Measurements from ENCODE around the gene PPIC. TPM values are rescaled to one million over a fixed set of nuclear protein-coding genes. Genes with fewer than 3 reads are reported as not detected.
"Not testable (repeated sequence)": the region's sequence is repeated elsewhere in the genome, so short reads cannot be mapped to it uniquely, and the experiment has no call there.

Gene PPIC
- total RNA-seq, 2 donors from 2014 or later, result 79.8 to 86.0 TPM

DNA sequence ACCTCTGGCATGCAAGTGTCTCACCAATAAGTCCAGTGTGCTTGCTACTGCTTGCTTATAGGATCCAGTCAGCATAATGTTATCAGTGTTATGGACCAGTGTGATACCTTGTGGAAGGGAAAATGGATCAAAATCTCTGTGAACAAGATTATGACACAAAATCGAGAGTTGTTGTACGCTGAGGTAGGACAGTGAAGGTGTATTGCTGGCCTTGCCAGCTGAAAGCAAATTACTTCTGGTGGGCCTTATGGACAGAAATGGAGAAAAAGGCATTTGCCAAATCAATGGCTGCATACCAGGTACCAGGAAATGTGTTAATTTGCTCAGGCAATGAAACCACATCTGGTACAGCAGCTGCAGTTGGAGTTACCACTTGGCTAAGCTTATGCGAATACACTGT lies 62.3 kb downstream of the PPIC start:
- DNase-seq; intact Hi-C loops (cut with DNase I, micrococcal nuclease); ATAC-seq: not testable (repeated sequence)

GRCh38 chr5:122973759-122974158 lies 62.8 kb downstream of the PPIC start:
- intact Hi-C loops (cut with DNase I, micrococcal nuclease); DNase-seq; ATAC-seq: not testable (repeated sequence)

Other genes with a start within 250 kb of the PPIC start
- gene SNX24, start 191.1 kb downstream of the PPIC start, total RNA-seq, result 10 to 100 TPM; 20.8 to 21.7 TPM
- gene PRDM6, start 52.5 kb upstream of the PPIC start, total RNA-seq, result 1 to 10 TPM; 1.2 to 2.2 TPM